ENCODE measurements around the gene OR2T1.
"Not testable (repeated sequence)": the region's sequence is repeated elsewhere in the genome, so short reads cannot be mapped to it uniquely, and the experiment has no call there.

OR2T1 gene, protein sequence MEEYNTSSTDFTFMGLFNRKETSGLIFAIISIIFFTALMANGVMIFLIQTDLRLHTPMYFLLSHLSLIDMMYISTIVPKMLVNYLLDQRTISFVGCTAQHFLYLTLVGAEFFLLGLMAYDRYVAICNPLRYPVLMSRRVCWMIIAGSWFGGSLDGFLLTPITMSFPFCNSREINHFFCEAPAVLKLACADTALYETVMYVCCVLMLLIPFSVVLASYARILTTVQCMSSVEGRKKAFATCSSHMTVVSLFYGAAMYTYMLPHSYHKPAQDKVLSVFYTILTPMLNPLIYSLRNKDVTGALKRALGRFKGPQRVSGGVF

DNA sequence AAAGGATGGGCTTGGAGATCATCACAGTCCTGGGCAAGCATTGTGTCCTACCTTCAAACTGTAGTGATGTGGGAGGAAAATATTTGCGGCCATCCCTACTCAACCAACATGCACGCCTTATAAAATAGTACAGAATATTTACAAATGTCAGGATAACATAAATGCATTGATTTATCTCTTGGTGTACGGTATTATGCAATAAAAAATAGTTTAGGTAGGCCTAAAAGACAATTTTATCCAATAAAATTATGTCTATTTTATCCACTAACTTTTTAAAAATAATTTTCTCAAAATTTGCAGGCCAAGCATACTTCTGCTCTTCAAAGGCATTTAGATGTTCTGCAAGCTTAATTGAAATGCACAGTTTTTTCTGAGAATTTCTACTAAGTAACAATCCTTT lies at the start of gene OR2T1:
TSS of gene OR2T1 (plus strand) at position 301 of the 400 bp plus-strand sequence. CDS start 3,100 bp downstream, outside the sequence.
- DNase-seq, result no peak

DNA sequence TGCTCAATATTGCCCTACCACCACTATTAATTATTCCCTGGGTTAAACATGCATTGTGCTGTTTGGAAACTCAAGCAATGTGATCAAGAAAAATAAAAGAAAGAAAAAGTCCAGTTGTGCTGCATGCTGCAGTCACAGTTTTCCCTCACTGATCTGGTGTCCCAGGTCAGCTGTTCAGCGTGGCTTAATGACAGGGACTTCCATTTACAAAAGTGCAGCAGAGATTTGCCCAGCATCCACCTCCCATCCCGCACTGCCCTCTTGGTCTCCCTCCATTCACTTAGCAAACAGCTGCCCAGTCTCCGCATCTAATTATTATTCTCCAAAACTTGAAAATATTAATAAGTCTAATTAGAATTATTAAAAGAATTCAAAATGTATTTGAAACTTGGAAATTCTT lies 43.4 kb upstream of the OR2T1 start:
- DNase-seq, result no peak

DNA sequence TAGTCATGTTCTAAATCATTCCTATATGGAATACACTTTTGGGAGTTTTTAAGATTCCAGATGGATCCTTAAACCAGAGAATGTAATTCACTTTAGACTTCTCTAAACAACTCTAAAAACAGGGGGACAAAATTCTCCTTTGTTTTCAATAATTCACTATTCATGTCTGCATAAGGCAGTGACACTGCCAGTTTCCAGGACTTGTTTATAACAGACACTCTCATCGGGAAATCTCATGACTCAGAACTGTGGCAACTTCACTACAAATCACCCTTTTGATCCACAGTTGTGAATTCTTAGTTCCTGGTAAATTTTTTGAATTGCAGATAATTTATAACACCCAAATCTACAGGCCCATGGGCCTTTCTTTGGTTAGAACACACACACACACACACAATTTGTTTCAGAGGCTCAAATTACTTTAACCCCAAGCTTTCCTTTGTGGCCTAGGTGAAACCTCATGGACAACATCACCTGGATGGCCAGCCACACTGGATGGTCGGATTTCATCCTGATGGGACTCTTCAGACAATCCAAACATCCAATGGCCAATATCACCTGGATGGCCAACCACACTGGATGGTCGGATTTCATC lies 41.6 kb upstream of the OR2T1 start, which contains the start of gene OR2T4:
TSS of gene OR2T4 (plus strand) at position 545 of the 595 bp plus-strand sequence. CDS start at position 545, 0 bp downstream.
- DNase-seq, result no peak

DNA sequence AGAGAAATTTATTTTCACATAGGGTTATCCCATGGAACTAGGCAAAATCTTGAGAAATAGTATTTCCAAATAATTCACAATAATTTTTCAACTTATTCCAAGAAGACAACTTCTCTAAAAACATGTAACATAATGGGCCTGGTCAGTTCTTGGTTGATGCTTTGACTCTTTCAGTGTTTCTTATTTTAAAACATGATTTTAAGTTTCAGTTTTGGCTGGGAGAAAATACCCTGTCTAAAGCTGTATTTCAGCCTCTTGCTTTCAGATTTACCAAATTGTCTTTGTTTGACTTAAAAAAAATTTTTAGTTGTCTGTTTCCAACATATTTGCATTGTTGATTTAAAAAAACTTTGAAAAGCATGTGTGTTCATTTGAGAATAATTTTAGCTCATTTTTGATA lies 36.2 kb upstream of the OR2T1 start:
- no peak for DNase-seq

DNA sequence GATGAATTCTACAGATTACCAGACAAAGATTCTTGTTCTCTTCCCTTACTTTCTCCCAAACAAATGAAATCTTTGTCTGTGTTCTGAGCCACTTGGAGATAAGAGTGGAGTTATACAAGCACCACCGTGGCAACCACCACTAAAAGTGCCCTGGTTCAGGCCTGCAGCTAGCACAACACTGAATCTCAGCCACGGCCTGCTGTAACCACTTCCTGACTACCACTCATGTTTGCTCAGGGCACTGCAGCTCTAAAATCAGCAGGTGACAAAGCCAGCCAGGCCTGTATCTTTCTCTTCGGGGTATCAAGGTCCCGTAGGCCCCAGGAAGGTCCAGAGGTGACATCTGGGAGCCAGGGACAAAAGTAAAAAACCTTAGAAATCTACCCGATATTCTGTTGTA lies 30.5 kb upstream of the OR2T1 start:
- DNase-seq, result no peak

DNA sequence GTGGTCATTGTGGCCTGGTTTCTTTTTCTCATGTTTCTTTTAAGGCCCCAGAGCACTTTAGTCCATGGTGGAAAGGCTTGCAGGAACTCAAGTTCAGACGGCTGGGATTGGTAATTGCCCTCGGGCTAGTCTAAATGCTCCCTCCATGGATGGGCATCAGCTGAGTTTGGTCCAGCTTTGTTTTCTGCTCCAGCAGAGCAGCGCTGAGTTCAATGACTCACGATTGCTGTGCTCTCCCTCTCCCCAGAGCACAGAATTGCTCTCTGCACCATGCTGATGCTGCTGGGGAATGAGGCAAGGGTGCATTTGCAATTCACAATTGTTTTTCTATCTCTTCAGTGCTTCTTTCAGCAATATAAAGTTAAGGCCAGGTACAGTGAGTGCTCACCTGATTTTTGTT lies 29.1 kb upstream of the OR2T1 start:
- DNase-seq, result no peak

DNA sequence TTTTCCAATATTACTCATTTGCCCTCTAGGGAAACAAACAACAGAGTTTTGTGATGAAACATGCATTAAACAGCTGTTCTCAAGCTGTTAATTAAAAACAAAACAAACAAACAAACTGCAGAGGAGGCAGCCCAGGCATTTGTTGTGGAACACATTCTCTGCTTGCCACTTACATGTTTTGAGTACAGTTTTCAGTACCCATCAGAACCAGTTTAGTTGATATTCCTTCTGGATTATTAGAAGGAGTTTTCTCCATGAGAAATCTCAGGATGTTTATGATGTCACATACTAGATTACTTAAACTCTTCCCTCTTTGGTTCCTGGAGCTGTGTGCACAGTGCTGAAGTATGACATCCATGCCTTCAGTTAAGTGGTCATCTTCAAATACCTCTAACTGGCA lies 27.4 kb upstream of the OR2T1 start, which contains the start of gene OR2T6:
TSS of gene OR2T6 (plus strand) at position 301 of the 400 bp plus-strand sequence. CDS start 11,863 bp downstream, outside the sequence.
- DNase-seq, result no peak

DNA sequence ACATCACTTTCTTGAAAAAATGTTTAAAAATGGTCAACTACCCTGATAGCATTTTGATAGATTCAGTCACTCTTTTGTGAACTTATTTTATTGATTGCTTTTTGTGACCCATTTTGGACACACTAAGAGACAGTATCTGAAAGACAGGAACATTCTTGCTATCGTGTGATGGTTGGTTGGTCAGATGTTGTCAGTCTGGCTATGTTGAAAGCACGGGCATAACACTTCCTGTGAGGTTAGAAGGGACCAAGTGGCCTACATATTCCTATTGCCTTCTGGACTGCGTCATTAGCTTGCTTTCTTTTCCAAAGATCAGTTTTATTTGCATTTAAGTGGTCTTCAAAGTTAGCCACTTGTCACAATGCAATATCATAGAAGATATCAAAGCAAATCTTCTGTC lies 25.9 kb upstream of the OR2T1 start:
- DNase-seq, result no peak

DNA sequence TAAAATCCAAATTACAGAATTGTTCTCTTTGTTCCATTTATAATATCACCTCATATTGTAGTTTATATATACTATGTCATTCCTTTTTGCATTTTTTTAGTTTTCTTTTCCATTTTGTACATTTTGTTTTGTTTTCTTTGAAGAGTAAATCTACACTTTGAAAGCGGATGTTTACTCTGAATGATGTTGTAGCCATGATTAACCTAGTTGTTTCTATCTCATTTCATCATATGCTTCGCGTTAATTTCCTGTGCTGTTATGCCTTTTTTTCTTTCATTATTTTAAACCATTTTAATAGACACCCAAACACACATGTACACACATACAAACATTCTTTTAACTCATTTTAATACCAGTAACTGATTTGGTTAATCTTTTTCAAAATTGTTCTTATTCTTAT lies 22.0 kb upstream of the OR2T1 start:
- DNase-seq, result no peak

DNA sequence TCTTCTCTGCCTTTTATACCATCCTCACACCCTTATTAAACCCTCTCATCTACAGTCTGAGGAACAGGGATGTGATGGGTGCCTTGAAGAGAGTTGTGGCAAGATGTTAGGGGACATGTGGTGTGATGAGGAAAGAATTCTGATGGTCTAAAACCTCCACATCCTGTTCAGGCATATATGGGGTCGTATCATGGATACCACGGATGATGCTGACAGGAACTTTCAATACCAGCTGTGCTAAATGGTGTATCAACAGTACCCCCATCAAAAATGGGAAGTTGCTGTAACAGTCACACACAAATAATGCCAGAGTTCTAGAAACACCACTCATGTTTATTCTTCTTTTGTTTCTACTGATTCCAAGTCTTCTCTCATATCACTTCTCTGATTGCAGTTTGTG lies 14.4 kb upstream of the OR2T1 start:
- DNase-seq, result no peak

DNA sequence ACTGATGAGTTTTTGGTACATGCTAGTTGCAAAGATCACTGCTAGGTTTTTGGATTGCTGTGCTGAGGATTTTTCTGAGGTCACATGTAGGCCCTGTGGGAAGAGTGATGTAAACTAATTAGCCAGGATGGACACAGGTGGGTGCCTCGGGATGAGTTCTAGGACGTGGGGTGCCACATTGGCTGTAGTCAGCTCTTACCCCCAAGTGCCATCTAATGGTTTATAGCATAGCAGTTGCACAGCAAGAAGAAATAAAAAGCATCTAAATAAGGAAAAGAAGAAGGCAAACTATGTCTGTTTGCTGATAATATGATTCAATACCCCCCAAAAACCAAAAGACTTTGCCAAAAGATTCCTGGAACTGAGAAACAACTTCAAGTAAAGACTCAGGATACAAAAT lies 9.8 kb upstream of the OR2T1 start:
- no peak for DNase-seq

DNA sequence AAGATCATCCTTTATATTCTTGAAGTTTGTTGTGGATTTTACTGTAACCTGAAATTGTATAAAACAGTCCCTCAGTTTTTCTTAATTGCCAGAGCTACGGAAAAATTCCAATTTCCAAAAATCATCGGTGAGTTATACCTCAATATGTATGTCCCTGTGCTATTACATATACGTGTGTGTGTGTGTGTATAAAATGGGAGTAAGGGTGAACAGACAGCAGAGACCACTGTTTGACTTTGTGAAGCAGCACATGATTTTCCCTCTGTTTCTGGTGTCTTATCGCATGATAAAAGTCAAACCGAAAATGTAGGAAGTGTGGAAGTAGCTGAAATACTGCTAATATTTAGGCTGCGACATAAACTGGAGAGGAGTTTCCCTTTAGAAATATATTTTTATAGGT lies 1.2 kb downstream of the OR2T1 start:
- no peak for DNase-seq

DNA sequence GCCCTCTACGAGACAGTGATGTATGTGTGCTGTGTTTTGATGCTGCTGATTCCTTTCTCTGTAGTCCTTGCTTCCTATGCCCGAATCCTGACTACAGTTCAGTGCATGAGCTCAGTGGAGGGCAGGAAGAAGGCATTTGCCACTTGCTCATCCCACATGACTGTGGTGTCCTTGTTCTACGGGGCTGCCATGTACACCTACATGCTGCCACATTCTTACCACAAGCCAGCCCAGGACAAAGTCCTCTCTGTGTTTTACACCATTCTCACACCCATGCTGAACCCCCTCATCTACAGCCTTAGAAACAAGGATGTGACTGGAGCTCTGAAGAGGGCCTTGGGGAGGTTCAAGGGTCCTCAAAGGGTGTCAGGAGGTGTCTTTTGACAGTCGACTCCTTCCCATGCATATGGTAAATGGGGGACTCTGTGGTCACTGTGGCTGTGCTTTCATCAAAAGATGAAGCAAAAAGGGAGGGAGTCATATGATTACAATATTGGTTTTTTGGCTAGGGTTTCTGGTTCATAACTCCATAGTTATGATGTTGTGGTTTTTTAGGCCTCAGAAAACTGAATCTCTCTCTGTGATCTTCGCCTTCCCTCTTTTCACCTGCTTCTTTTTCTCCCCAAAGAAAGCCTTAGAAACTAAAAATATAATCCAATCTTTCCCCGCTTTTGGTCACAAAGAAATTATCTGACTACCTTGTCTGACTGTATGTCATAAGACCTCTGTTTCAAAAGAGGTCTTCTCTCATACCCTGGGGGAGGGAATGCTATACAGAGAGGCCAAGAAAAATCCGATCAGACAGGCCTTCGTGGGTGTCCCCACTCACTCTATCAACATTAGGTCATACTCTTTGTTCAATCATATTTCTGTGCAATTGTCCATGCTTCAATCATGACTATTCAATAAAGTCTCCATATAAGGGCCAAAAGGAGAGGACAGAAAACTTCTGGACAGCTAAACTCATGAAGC lies 4.2 kb downstream of the OR2T1 start:
- no peak for DNase-seq

DNA sequence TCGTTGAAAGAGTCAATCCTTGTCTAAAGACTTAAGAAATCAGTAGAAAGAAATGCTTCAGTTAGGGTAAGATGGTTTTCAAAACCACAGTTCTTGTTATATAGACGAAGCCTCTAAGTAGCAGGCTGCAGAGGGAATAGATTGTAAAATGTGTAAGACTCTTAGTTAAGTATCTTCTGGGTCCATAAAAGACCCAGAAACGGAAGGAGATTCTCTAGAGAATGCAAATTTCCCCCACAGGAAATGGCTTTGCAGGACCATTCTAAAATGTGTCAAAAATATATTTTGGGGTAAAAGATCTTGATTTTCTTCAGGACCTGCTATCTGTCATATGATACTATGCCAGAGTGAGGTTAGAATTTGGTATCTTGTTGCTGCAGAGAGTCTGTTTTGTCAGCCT lies 13.4 kb downstream of the OR2T1 start:
- DNase-seq, result no peak

DNA sequence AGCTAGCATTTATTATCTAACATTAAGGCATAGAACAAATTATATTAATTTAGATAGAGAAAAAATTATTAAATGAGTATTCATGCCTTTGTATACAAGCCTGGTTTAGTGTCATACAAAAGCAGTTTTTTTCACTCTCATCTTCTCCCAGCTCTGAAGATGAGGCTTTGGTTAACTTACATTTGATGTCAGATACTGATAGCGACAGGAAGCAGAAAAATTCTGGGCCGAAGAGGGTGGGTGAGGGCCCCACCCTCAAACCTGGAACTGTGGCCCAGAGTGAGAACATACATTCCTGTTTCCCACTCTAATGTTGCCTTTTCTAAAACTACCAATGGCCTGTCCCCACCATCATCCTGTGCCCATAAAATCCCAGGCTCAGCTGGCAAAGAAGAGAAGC lies 15.0 kb downstream of the OR2T1 start:
- no peak for DNase-seq

DNA sequence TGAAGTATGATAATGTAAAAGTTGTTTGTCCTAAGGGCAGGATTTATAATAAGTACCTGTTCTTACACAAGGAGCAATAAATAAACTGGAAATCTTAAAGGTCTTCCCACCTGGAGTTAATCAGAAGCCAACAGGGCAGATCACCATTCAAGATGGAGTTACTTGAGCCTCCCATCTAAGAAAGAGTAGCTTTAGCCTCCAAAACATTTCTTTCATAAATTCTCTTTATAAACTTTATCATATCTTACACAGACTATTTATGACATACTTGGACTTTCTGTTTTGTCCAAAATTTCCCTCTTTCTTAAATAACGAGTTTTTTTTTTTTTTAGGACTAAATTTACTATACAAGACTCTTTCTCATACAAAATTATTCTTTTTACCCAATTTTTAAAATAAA lies 18.5 kb downstream of the OR2T1 start:
- DNase-seq, result no peak

DNA sequence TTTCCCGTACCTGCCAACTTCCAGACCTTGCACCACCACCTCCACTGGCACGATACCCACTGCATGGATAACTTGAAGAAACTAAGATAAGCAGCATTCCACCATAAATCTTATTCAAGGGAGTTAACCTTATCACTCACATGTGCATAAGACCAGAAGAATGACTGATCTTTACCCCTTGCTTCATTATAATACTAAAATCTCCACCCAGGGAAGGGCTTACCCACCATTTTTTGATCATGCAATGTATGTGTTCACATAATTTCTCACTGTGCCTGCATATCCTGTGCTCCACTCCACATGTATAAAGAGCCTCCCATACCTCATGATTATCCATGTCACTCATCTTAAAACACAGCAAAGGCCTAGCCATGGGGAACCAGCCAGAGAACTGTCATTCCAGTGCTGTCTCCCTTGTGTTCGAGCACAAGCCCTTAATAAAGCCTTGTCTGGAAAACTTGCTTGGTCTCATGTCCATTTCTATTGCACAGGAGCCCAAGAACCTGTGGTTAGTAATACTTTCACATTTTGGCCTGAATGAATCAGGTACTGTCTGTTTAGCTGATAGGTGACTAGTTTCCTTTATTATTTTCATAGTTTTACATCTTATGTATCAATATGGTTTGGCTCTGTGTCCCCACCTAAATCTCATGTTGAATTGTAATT lies 24.8 kb downstream of the OR2T1 start:
- not testable (repeated sequence) for DNase-seq

DNA sequence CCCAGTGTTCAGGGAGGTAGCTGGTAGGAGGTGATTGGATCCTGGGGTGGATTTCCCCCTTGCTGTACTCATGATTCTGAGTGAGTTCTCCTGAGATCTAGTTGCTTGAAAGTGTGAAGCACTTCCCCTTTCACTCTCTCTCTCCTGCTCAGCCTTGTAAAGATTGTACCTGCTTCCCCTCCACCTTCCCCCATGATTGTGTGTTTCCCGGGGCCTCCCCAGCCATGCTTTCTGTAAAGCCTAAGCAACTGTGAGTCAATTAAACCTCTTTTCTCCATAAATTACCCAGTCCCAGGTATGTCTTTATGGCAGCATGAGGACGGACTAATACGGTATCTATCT lies 25.3 kb downstream of the OR2T1 start:
- DNase-seq, result not testable (repeated sequence)

DNA sequence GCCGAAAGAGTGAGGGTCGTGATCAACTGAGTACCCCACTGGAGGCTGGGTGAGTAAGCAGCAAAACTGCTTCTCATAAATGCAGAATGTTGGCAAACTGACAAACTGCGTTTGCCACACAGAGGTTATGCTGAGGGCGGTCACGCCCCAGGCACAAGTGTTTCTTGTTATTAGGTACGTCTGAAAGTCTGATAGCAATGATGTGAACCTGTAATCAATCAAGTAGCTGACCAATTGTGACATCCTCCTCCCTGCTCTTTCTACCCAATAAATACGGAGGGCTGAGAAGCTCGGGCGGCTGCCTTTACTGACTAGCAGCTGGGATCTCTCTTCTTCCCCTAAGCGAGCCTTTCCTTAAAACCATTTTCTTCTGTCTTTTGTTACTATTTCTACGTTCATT lies 28.8 kb downstream of the OR2T1 start:
- not testable (repeated sequence) for DNase-seq

DNA sequence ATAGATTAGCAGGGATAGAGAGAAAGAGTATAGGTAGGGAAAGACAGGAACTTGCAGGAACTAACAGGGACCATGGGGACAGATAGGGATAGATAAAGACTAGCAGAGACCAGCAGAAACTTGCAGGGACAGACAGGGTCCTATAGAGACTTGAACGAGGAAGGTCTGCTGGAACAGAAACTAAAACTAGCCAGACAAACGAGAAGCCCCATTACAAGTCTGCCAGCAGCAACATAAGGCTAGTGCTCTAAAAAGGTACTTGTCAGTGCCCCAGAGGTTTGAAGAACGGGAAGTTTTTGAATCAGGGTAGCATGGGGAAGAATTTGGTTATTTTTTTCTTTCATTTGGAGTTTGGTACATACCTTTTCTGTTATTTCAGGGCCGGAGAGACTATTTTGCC lies 29.4 kb downstream of the OR2T1 start:
- not testable (repeated sequence) for DNase-seq

DNA sequence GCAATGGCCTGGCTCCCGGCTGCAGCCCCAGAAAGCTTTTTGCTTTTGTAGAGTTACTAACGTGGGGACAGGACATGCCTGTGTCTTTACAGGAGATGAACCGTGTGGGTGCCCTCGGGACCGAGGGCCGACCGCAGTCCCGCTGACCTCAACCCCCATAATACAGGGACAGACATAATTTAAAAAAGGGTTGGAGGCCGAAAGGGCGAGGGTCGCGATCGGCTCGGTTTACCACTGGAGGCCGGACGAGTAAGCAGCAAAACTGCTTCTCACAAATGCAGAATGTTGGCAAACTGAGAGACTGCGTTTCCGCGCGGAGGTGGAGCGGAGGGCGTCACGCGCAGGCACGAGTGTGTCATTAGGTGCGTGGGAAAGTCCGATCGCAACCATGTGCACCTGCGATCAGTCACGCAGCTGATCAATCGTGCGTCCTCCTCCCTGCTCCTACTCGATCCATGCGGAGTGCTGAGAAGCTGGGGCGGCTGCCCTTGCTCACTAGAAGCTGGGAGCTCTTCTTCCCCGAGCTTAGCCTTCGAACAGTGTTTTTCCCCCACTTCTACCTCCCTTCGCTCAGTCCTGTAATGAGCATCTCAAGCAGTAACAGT lies 31.1 kb downstream of the OR2T1 start:
- not testable (repeated sequence) for DNase-seq

DNA sequence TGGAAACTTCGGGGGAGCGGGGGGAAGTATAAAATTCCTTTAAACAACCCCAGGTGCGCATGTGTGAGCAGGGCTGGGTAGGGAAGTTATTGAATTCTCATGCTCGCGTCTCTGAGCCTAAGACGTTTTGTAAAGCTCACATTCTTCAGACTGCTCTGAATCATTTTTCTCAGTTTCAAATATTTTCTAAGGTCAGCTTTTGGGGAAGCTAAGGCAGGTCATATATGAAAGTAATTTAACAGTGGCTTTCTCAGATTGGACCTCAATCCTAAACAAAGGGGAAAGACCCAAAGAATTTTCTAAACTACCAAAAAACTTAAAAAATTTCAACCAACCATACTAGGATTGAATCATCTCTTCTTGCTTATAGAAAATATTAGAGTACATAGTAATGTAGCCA lies 32.1 kb downstream of the OR2T1 start:
- DNase-seq, result not testable (repeated sequence)
